ENCODE data around the gene FNIP2.
A peak's percentile ranks its signal among the peaks of the same experiment; 100 is the strongest.

The FNIP2 gene

DNA sequence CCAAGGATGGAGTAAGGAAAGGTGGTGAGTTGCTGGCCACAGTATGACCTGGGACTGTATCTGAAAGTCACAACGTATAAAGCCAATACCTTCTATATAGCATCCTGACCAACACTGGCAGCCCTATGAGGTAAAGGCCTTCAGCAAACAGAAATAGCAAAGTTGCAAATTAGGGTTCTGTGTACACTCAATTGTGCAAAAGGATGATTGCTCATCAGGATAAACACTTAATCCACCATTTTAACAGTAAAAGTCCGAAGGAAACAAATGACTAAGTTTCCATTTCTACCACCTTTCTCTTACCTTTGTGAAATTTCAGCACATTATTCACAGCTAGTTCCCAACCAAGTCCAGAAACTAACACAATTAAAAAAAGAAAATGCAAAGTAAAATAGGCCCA lies 1.4 kb upstream of the FNIP2 start:
- Histone ChIP-seq H3K4me3 (ENCODE audit: low read depth, low read length) (no peak overlapping the region), H3K36me3 (ENCODE audit: control insufficient read depth, insufficient read depth, low read length) (no peaks in the 10 kb centered on the region), H3K9ac (ENCODE audit: low read depth, low read length) (no peak overlapping the region), H3K27me3 (ENCODE audit: control insufficient read depth, insufficient read depth, low read length) (peaks cover 16% of the 10 kb centered on the region), H3K9me3 (ENCODE audit: control insufficient read depth, insufficient read depth, low read length) (no peaks in the 10 kb centered on the region), H3K4me1 (ENCODE audit: control insufficient read depth, insufficient read depth, low read length) (no peaks in the 10 kb centered on the region)

DNA sequence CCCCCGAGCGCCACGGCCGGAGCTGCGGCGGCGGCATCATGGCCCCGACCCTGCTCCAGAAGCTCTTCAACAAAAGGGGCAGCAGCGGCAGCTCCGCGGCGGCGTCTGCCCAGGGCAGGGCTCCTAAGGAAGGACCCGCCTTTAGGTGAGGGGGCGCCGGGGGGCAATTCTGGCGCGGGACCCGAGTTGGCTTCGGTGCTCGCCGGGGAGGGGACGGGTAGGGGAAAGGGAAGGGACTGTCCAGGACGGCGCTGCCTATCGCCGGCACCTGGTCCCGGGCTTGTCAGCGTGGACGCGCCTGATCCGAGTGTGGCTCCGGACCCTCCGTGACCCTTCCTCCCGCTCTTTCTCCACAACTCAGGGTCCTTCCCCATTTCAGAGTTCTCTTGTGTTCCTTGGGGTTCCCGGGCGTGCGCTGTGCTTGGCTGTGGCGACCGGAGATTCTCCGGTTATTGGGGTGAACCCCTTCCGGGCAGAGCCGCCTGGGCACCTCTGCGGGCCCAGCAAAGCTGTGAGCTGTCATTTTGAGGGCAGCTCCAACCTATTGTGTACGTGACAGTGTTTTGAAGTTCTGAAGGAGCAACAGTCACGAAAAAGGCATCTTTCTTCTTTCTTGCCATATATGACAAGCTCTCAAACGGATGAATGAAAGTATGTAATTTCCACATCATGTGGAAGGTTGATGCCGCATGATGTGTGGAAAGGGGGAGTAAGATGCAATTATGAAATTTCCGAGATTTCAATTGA lies 522 bp downstream of the FNIP2 start:
- Histone ChIP-seq H3K36me3 (ENCODE audit: control insufficient read depth, insufficient read depth, low read length) (no peaks in the 10 kb centered on the region), H3K4me1 (ENCODE audit: control insufficient read depth, insufficient read depth, low read length) (no peaks in the 10 kb centered on the region), H3K4me3 (ENCODE audit: low read depth, low read length) (peak overlapping the region; percentile 79), H3K9ac (ENCODE audit: low read depth, low read length) (no peak overlapping the region), H3K9me3 (ENCODE audit: control insufficient read depth, insufficient read depth, low read length) (no peaks in the 10 kb centered on the region), H3K27me3 (ENCODE audit: control insufficient read depth, insufficient read depth, low read length) (peaks cover 16% of the 10 kb centered on the region)

DNA sequence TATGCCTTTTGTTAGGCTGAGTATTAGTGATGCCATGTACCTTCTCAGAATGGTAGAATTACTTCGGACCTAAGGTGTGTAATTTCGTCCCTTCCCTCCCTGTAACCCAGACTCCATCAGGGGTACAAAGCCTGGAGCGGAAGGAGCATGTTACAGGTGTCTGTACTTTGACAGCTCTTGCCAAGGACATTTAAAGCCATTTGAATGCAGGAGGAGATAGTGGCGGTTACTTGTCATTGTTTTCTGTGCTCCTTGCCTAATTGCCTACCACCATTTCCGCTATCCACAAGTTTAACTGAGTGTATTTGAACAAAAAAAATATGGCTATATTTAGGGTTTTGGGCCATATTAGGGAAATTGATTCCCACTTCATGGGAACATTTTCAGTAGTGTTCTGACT lies 1.8 kb downstream of the FNIP2 start:
- Histone ChIP-seq H3K4me3 (ENCODE audit: low read depth, low read length) (no peak overlapping the region), H3K9ac (ENCODE audit: low read depth, low read length) (no peak overlapping the region), H3K4me1 (ENCODE audit: control insufficient read depth, insufficient read depth, low read length) (peaks cover 3% of the 10 kb centered on the region)

DNA sequence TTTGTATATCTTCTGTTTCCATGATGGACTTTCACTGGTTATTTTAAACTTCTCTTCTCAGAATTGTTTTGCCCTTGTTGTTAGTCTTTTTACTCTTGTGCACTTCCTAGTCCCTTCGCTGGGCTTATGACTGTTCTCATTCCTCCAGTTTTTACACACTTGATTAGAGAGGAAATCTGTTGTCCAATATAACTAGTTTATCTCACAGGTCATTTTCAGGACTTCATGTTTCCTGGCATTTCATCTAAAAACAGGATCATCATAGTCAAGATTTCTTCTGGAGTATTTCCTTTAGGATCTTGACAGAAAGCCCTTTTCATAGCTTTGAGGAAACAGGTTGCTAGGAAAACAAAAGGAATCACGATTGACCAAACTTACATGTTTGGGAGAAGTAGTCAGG lies 3.0 kb downstream of the FNIP2 start:
- H3K27me3 ChIP-seq (ENCODE audit: control insufficient read depth, insufficient read depth, low read length): peaks cover 16% of the 10 kb centered on the region
- H3K4me1 ChIP-seq (ENCODE audit: control insufficient read depth, insufficient read depth, low read length): peaks cover 3% of the 10 kb centered on the region
- H3K9me3 ChIP-seq (ENCODE audit: control insufficient read depth, insufficient read depth, low read length): no peaks in the 10 kb centered on the region
- no peak overlapping the region for H3K4me3 ChIP-seq (ENCODE audit: low read depth, low read length)
- H3K36me3 ChIP-seq (ENCODE audit: control insufficient read depth, insufficient read depth, low read length): no peaks in the 10 kb centered on the region
- H3K9ac ChIP-seq (ENCODE audit: low read depth, low read length): no peak overlapping the region

More for the DNA sequence above, 1.8 kb downstream of the FNIP2 start:
- peaks cover 16% of the 10 kb centered on the region for H3K27me3 ChIP-seq (ENCODE audit: control insufficient read depth, insufficient read depth, low read length)
- H3K36me3 ChIP-seq (ENCODE audit: control insufficient read depth, insufficient read depth, low read length): no peaks in the 10 kb centered on the region
- H3K9me3 ChIP-seq (ENCODE audit: control insufficient read depth, insufficient read depth, low read length): no peaks in the 10 kb centered on the region

DNA sequence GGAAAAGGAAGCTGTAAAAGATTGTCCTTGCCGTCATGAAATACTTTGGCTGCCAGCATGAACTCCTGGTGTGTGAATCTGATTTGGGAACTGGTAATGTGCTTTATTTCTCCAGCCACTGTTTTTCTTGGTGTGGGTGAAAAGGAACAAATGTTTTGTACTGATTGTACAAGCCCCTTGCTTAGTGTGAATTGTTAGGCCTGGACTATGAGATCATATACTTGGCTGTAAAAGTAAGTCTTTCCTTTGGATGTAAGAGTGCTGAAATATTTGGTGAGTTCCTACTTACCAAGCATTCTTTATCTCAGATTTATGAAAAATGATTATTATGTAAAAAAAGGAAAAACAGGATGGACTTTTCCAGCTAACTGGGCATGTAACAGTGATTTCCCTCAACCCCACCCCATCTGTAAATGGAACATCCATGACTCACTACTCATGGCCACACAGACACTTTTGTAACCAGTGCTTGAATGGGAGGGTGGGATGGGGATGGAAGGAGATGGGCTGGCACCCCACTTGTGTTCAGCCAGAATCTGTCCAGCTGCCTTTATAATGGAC lies 6.3 kb downstream of the FNIP2 start:
- no peaks in the 10 kb centered on the region for H3K9me3 ChIP-seq (ENCODE audit: control insufficient read depth, insufficient read depth, low read length)
- peaks cover 5% of the 10 kb centered on the region for H3K27me3 ChIP-seq (ENCODE audit: control insufficient read depth, insufficient read depth, low read length)
- H3K4me3 ChIP-seq (ENCODE audit: low read depth, low read length): no peak overlapping the region
- no peak overlapping the region for H3K9ac ChIP-seq (ENCODE audit: low read depth, low read length)
- H3K36me3 ChIP-seq (ENCODE audit: control insufficient read depth, insufficient read depth, low read length): no peaks in the 10 kb centered on the region
- peaks cover 6% of the 10 kb centered on the region for H3K4me1 ChIP-seq (ENCODE audit: control insufficient read depth, insufficient read depth, low read length)

DNA sequence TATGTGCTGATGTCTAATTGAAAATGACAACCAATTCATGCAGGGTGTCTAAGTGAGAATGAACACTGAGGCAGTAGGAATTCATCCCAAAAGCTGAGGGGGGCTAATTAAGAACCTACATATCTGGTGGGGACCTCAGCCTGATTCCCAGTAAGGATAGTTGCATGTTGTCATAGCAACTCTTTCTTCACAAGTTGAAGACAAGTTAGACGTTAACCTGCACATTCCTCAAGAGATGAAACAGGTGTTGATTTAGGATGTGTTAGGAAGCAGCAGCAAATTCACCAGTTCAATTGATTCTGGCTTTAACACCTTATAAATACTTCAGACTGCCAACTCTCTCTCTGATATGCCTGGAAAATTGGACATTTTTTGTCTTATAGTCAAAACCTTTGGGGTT lies 7.3 kb downstream of the FNIP2 start:
- Histone ChIP-seq H3K36me3 (ENCODE audit: control insufficient read depth, insufficient read depth, low read length) (no peaks in the 10 kb centered on the region), H3K9me3 (ENCODE audit: control insufficient read depth, insufficient read depth, low read length) (no peaks in the 10 kb centered on the region), H3K4me3 (ENCODE audit: low read depth, low read length) (no peak overlapping the region), H3K9ac (ENCODE audit: low read depth, low read length) (no peak overlapping the region), H3K4me1 (ENCODE audit: control insufficient read depth, insufficient read depth, low read length) (peaks cover 6% of the 10 kb centered on the region), H3K27me3 (ENCODE audit: control insufficient read depth, insufficient read depth, low read length) (no peaks in the 10 kb centered on the region)

DNA sequence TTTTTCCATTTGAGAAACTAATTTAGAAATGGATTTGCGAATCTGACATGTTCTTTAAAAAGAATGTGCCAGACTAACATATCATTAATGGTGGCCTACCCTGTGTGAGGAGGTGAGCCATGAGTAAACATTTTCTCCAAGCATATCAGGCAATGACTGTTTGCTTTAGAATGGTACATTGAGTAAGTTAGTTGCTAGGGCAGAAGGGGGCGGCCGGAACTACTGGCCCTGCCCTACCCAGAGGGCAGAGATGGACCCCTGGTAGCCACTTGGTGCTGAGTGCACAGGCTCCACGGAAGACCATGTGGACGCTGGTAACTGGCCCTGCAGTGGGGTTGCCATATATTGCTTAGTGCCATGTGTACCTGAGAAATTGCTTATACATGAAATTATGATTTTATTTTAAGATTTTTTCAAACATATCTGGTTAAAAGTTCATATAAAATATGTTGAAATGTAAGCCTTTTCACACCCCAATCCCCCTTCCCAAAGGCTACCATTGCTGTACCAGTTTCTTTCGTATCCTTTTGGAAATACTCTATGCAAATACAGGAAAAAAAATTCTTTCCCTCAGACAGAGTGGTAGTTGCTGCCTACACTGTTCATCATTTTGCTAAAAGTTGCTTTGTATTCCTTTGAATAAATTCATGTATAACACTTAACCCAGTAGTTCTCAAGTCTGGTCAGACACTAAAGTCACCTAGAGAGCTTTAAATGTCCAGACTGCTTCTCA lies 8.8 kb downstream of the FNIP2 start:
- Histone ChIP-seq H3K9ac (ENCODE audit: low read depth, low read length) (no peak overlapping the region), H3K4me1 (ENCODE audit: control insufficient read depth, insufficient read depth, low read length) (peaks cover 6% of the 10 kb centered on the region), H3K36me3 (ENCODE audit: control insufficient read depth, insufficient read depth, low read length) (no peaks in the 10 kb centered on the region), H3K27me3 (ENCODE audit: control insufficient read depth, insufficient read depth, low read length) (no peaks in the 10 kb centered on the region), H3K4me3 (ENCODE audit: low read depth, low read length) (no peak overlapping the region), H3K9me3 (ENCODE audit: control insufficient read depth, insufficient read depth, low read length) (no peaks in the 10 kb centered on the region)

DNA sequence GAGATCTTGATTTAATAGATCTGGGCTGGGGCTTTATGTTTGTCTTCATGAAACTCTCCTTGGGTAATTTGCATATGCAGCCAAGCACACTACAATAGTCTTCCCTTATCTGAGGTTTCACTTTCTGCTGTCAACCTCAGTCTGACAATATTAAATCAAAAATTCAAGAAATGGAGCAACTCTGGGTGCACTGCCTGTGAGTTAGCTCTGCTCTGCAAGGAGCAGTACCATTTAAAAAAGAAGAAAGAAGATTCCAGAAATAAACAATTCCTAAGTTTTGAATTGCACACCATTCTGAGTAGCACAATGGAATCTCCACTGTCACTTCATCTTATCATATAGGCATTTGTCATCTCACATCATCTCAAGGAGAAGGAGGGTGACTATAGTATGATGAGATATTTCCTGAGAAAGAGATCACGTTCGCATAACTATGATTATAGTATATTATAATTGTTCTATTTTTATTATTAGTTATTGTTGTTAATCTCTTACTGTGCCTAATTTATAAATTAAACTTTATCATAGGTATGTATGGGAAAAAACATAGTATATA lies 9.4 kb downstream of the FNIP2 start:
- H3K27me3 ChIP-seq (ENCODE audit: control insufficient read depth, insufficient read depth, low read length): no peaks in the 10 kb centered on the region
- H3K4me1 ChIP-seq (ENCODE audit: control insufficient read depth, insufficient read depth, low read length): peaks cover 6% of the 10 kb centered on the region
- no peak overlapping the region for H3K4me3 ChIP-seq (ENCODE audit: low read depth, low read length)
- H3K9ac ChIP-seq (ENCODE audit: low read depth, low read length): no peak overlapping the region
- no peaks in the 10 kb centered on the region for H3K36me3 ChIP-seq (ENCODE audit: control insufficient read depth, insufficient read depth, low read length)
- no peaks in the 10 kb centered on the region for H3K9me3 ChIP-seq (ENCODE audit: control insufficient read depth, insufficient read depth, low read length)

DNA sequence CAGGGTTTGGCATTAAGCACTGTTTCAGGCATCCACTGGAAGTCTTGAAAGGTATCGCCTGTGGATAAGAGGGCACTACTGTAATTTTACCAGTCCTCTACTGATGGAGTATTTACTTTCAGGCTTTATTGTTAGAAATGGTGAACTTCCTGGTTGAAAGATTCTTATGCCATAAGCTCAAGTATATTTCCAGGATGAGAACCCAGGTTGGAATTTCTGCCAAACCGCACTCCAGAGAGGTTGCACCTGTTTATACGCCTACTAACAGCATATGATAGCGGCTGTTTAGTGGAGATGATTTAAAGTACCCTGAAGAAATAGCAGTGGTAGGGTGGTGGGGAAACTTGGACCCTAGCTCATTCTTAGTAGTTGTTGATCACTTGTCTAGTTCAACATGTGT lies 9.9 kb downstream of the FNIP2 start:
- Histone ChIP-seq H3K4me1 (ENCODE audit: control insufficient read depth, insufficient read depth, low read length) (peaks cover 6% of the 10 kb centered on the region), H3K9ac (ENCODE audit: low read depth, low read length) (no peak overlapping the region), H3K4me3 (ENCODE audit: low read depth, low read length) (no peak overlapping the region), H3K36me3 (ENCODE audit: control insufficient read depth, insufficient read depth, low read length) (no peaks in the 10 kb centered on the region), H3K9me3 (ENCODE audit: control insufficient read depth, insufficient read depth, low read length) (no peaks in the 10 kb centered on the region), H3K27me3 (ENCODE audit: control insufficient read depth, insufficient read depth, low read length) (no peaks in the 10 kb centered on the region)

DNA sequence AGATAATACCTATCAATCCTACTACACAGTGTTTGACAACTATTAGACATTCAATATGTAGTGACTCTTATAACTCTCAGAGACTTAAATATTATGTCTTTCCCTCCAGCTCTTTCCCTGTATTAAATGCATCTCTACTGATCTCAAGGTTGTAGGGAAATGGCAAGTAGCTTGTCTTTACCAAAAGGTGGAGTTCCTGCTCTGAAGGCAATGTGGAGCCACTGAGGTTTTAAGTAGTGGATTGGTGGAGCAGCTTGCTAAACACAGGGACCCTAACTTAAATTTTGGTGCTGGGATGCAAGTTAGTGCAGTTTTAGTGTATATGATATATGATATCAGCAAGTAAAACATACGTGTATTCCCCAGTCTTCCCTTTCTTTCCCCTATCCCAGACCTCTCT lies 13.1 kb downstream of the FNIP2 start:
- Histone ChIP-seq H3K36me3 (ENCODE audit: control insufficient read depth, insufficient read depth, low read length) (no peaks in the 10 kb centered on the region), H3K4me3 (ENCODE audit: low read depth, low read length) (no peak overlapping the region), H3K9me3 (ENCODE audit: control insufficient read depth, insufficient read depth, low read length) (no peaks in the 10 kb centered on the region), H3K4me1 (ENCODE audit: control insufficient read depth, insufficient read depth, low read length) (peaks cover 3% of the 10 kb centered on the region), H3K27me3 (ENCODE audit: control insufficient read depth, insufficient read depth, low read length) (no peaks in the 10 kb centered on the region), H3K9ac (ENCODE audit: low read depth, low read length) (no peak overlapping the region)

DNA sequence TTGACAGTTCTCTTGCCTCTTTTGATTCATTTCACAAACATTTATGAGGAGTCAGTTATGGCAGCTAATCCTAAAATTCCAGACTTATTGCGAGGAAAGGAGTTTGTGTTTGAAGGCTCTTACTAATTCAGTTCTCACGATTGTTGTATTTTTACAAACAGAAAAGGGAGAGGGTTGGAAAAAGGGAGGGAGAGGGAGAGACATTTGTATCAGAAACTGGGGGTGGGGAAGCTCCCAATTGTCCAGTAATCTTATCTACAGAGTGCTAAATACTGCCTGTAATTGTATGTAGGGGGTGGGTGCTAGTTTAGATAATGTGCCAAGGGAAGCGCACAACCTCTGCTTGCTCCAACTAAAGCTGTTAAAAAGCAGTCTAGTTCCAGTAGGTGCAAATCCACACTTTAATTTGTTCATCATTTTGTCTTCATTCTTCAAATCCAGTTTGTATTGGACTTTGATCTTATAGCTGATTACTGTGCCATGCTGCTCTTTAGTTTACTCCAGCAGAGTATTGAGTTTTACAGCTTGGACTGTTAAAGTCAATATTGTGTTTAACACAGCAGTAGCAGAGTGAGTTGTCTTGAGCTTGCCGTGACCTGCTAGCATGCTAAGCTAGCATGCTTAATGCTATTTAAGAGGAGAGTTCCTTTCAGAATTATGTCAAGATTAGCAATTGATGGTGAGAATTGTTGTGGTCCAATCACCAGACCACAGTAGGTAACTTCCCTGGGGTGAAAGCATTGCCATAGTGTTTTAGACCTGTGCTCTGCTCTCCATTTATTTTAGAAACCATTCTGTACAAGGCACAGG lies 13.9 kb downstream of the FNIP2 start:
- Histone ChIP-seq H3K36me3 (ENCODE audit: control insufficient read depth, insufficient read depth, low read length) (no peaks in the 10 kb centered on the region), H3K9me3 (ENCODE audit: control insufficient read depth, insufficient read depth, low read length) (no peaks in the 10 kb centered on the region), H3K9ac (ENCODE audit: low read depth, low read length) (no peak overlapping the region), H3K4me3 (ENCODE audit: low read depth, low read length) (no peak overlapping the region), H3K4me1 (ENCODE audit: control insufficient read depth, insufficient read depth, low read length) (peaks cover 3% of the 10 kb centered on the region), H3K27me3 (ENCODE audit: control insufficient read depth, insufficient read depth, low read length) (no peaks in the 10 kb centered on the region)

Data from iPS-15b (cell line).